GM21515 (cell line): ENCODE data around the gene PRF1.

Experiments
- ATAC-seq: cut with Tn5 transposase; IDR thresholded peaks from one replicate; pipeline ENCODE4 v1.9.1; 2021; ENCODE audit not compliant: unreplicated experiment

The PRF1 gene

DNA sequence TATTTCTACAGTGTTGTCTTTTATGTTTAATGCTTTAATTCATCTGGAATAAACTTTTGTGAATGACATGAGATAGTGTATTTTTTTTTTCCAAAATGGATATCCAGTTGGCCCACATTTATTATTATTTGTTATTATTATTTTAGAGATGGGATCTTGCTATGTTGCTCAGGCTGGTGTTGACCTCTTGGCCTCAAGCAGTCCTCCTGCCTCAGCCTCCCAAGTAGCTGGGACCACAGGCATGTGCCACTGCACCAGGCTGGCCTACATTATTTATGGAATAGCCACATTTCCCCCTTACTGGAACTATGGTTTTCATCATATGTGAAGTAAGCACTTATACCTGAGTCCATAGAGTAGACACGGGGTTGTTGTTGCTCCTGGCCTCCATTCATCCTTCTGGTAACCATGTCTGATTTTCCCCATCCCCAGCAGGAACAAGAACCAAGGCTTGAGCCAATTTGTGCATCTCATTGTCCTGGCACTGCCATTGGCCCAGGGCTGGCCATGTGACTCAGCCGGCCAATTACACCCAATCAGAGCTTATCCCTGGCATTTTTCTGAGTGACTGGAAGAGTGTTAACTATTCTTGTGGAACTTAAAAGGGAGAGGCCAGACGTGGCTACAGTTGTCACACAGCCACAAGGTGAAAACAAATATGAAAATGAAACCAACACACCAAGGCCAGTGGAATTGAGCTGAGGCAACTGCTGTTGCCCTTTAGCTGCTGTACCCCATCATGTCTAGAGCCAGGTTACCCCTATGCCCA lies 23.1 kb downstream of the PRF1 start:
- no peak for ATAC-seq

DNA sequence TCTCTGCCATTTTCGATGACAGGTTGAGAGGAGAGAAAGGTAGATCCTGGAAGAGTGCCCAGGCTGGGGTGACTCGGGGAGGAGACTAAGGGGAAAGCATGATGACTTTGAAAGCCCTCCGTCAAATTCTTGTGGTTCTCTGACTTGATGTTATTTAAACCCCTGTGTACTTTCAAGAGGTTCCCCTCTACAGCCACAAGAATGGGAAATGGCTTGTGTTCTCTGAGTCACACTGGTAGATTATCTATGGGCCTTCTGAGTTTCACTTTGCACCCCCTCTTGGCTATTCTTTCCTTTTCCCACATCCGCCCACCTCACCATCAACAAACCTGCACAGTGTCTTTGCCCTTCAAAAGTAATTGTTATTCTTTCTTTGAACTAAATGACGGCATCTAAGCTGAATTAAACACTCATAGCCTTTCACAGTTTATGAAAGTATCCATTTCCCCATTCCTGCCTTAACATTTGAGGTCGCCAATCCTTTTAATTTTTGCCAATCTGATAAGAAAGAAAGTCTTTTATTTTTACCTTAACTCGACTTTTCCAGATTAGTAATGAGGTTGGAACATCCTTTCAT lies 24.1 kb downstream of the PRF1 start:
- peak; percentile 61 for ATAC-seq

DNA sequence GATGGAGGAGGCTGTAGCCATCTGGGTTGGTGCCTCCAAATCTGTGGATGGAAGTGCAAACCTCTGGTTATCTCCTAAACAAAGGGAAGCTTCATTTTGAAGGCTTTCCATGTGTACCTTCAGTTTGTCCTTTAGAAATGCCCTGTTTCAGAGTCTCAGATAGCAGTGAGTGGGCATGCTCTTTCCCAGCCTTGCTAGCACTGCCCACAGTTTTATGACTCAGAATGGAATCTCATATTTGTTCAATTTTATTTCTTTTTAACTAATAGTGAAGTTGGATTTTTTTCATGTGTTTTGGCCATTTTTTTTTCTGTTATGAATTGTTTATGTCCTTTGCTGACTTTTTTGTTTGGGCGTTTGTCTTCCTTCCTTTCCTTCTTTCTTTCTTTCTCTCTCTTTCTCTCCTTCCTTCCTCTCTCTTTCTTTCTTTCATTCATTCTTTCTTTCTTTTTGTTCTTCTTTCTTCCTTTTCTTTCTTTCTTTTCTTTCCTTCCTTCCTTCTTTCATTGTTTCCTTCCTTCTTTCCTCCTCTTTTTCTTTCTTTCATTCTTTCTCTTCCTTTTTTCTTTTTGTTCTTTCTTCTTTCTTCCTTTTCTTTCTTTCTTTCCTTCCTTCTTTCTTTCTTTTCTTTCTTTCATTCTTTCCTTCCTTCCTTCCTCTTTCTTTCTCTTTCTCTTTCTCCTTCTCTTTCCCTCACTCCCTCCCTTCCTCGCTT lies 25.6 kb downstream of the PRF1 start:
- no peak for ATAC-seq

DNA sequence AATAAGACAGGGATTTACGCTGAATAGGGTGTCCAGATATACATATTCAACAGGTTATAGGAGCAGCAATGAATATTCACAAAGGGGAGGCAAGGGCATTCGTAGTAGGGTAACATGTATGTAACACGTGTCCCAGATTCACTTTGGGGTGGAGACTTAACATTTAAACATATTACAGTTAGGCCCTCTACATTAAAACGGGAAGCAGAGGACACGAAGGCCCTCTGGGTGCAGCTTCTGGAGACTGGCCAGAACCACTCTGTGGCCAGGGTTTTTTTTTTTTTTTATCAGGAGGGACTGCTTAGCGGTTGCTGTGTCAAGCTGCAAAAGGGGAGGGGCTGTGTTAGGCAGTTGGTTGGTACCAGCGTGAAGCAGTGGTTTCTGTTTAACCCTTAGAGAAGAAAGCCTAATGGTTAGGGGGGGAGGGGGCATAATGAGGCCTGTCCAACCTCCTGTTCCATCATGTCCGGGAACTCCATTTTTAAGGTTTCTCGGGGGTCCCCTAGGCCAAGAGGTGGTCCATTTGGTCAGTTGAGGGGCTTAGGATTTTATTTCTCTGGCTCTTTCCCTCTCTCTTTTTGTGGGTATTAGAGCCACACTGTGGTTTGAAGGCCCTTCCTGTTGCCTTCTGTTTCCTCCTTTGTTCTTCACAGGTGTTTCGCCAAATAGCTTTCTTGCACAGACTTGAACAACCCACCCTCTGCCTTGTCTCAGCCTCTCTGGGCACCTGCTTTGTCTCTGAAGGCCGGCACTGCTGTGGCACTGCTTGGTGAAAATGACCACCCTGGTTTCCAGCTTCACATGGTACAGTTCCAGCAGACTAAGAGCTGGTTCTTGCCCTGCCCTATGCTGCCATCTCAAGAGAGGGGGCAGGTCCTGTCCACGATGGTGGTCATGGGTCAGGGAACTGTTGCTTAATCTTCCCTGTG lies 26.4 kb downstream of the PRF1 start:
- peak; percentile 51 for ATAC-seq

DNA sequence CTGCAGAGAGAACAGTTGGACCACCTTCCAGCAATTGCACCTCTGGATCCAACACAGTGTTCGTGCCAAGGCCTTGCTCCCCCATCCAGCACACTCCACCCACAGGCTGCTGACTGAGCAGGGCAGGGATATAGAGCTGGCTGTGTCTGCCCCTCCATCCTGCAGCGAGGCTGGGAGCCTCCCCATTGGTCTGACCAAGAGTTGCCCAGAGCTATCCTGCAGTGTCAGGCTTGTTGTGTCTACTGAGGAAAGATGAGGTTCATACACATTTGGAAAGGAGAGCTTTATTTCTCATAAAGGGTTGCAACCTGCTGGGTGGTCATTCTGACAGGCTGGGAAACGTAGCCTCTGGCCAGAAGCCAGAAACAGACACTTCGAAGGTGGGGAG lies 27.1 kb downstream of the PRF1 start:
- no peak for ATAC-seq

DNA sequence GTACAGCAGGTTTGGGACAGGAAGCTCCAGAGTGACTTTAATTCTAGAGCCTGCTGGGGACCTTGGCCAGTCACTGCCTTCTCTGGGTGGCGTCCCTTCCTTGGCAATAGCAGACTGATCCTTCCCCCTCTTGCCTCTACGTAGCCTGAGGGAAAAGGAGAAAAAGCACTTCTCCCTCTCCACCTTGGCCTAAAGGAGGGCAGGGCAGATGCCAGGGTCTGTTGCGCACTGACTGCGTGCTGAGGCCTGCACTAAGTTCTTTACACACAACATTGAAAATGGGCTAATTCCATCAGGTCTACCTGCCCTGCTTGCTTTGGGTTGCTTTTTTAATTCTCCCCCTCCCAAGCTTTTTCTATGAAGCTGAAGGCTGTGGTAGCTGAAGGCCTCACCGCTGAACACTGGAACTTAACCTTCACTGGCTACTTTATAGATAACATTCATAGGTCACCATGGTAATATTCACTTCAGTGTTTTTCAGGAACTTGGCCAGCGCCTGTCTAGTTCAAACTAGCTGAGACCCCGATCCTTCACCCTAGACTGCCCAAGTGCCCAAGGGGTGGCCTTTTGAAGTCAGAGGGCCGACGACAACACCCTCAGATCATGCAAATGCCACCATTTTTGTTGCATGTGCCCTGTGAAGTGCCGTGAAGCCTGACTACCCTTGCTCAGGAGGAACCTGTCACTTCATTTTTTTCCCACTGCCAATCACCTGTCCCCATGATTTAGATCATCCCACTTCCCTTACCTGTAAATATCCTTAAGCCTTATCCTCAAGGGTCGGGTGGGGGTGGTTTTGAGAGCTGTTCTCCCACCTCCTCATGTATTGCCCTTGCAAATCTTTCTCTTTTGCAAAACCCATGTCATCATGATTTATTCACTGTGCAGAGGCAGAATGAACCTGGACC lies 28.7 kb downstream of the PRF1 start:
- ATAC-seq, result no peak

DNA sequence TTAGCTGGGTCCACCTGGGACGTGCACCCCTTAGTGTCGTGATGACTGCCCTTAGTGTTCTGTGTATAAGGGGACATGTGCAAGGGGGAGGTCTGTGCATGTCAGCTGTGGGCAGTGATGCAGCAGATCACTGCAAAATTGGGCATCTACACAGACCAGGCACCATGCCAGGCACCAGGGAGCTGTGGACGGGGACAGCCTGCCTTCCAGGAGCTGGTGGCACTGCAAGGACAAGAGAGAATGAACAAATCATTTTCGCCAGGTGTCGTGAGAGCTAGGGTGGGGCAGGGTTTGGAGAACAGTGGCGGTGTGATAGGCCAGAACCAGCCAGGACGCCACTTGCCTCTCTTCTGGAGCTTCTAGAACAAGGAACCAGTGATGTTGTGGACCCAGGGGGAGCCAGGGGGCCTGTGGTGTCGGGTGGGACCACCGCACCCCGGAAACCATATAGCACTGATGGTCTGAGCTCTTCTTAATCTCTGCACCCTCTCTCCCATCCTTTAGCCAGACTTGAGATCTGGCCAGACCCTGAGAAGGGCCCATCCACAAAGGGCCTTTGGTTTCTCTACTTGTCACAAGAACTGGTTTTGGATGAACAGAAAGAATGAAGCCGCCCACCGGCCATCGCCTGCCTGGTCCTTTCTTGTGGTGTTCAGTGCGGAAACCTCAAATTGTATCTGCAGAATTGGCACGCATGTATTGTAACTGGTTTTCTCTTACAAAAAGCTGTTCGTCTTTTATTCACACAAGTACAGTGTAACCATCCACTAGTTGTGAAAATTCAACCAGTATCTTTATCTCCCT lies 30.7 kb downstream of the PRF1 start:
- no peak for ATAC-seq

DNA sequence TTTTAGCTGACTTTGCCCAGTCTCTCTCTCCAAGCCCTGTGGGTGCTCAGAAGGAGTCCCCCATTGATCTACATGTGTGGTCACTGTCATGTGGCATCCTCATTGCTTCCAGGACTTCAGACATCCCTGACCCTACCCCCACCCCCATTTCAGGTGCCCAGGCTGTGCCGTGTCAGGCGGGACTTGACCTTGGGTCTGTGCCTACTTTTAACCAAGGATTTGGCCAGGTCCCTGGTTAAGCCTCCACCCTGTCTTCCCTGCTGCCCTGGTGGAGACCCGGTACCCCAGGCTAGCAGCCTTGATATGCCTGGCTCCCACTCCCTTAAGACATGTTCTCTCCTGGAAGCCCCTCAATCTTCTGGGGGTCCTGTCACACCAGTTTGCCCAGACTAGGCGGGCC lies 31.3 kb downstream of the PRF1 start:
- no peak for ATAC-seq

DNA sequence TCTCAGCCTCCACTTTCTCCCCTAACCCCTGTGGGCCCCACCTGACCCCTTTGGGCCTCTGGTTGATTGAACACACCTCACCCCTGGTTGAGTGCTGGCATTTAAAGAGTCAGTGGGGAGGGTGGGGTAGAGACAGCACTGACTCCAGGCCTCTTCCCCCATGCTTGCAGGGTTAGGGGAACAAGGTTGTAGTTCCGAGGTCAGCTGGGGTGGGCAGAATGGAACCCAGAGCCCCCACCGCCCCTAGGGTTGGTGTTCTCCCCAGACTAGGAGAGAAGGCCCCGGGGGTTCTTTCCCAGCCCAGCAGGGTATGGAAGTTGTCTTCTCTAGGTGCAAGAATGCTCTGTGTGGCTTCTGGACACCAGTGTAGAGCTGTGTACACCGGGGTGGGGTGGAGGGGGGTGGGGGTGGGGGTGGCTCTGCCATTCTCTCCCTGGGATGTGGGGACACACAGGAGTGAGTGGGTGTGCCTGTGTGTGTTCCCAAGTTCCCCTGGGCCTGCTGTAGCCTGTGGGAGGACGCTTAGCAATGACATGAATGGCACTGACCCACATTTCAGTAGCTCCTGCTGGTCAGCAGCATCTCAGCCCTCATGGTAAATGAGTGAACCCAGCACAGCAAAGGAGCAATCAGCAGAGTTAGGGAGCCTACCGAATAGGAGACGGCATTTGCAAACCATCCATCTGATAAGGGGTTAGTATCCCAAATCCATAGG lies 33.6 kb downstream of the PRF1 start:
- no peak for ATAC-seq

DNA sequence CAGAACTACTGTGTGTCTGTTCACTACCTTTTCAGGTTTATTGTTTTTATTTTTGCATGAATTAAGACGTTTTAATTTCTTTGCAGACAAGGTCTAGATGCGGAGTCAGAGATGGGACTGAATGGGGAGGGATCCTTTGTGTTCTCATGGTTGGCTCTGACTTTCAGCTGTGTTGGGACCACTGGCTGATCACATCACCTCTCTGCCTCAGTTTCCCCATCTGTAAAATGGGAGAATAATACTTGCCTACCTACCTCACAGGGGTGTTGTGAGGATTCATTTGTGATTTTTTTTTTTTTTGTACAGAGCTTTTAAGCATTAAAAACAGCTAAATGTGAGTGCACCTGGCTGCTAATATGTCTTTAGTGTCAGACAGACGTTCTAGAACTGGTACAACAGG lies 34.4 kb downstream of the PRF1 start:
- ATAC-seq, result no peak

DNA sequence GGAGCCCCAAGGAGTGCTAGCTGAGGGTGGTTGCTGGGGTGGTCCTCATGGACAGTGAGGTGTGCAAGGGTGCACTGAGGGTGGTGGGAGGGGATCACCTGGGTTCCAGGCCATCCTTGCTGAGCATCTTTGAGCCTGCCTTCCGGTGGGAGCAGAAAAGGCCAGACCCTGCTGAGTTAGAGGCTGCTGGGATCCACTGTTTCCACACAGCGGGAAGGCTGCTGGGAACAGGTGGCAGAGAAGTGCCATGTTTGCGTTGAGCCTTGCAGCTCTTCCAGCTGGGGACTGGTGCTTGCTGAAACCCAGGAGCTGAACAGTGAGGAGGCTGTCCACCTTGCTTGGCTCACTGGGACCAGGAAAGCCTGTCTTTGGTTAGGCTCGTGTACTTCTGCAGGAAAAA lies 34.9 kb downstream of the PRF1 start:
- ATAC-seq, result no peak

DNA sequence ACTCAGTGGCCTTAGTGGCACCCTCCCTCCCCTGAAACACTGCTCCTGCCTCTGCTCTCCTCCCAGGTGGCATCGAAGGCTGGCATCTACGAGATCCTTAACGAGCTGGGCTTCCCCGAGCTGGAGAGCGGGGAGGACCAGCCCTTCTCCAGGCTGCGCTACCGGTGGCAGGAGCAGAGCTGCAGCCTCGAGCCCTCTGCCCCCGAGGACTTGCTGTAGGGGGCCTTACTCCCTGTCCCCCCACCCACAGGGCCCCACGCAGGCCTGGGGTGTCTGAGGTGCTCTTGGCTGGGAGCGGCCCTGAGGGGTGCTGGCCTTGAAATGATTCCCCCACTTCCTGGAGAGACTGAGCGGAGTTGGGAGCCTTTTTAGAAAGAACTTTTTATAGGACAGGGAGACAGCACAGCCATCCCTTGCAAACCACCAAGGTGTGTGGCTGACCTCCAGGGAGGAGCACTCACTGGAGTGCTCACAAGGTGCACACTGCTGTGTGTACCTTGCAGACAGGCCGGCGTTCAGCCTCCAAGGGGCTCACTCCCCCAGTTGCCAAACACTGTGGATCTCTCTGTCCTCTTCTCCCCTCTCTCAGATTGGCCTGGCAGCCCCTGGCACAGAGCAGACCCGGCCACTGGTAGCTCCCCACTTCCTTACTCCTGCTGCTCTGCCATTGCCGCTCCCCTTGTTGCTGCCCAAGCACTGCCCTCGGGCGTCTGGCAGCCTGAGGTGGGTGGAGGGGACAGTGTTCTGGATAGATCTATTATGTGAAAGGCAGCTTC lies 35.8 kb downstream of the PRF1 start:
- no peak for ATAC-seq

DNA sequence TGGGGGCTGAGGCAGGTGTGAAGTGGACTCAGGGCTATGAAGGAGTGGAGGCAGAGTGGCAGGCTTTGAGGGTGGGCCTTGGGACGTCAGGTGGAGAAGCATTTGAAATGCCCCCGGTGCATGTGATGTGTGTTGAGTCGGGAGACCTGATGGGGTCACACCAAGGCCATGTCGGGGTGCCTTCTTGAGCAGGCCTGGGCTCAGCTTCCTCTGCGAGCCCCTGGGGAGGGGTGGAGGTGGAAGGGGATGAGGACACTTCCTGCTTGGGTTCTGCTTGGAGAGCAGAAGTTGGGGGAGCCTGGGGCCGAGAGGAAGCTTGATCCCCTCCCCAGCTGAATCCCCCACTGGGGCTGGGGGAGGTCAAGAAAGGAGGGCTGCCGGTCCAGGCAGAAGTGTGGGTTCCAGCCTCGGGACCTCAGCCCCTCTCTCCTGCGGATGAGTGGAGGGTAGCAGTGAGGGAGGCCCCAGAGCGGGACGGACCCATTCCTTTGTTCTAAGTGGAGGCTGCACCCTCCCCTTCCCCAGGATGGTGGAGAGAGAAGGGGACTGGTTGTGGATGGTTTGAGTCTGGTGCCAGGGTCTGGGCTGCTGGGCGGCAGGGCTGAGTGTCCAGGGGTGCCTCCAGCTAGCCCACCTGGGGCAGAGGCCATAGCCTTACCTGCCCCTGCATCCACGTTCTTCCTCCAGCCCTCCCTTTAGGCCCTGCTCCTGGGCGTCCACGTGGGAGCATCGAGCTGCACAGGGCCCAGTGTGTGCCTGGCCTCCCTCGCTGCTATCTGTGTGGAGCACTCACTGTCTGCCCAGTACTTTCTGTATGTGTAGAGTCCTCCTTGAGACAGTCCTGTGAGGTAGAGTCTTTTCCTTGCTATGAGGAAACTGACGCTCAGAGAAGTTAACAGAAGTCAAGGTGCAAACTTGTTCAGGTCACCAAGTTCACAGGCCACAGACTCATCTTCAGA lies 36.7 kb downstream of the PRF1 start:
- no peak for ATAC-seq

DNA sequence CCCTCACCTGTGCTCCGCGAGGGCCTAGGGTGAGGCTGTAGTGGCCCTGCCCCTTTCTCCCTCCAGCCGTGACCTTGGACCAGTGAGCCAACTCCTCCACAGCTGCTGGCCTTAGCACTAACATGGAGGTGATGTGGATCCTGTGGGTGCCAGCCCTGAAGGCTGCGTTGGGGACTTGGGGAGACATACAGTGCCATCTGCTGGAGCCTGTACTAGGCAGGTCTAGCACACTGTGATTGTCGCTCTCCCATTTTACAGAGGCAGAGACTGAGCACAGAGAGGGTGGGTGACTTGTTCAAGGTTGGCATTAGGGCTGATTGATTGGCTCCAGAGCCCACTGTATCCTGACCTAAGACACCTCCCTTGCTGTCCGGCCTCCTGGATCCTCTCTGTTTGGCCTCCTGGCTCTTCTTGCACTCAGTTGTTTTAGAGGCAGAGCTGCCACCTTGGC lies 37.6 kb downstream of the PRF1 start:
- ATAC-seq, result no peak

DNA sequence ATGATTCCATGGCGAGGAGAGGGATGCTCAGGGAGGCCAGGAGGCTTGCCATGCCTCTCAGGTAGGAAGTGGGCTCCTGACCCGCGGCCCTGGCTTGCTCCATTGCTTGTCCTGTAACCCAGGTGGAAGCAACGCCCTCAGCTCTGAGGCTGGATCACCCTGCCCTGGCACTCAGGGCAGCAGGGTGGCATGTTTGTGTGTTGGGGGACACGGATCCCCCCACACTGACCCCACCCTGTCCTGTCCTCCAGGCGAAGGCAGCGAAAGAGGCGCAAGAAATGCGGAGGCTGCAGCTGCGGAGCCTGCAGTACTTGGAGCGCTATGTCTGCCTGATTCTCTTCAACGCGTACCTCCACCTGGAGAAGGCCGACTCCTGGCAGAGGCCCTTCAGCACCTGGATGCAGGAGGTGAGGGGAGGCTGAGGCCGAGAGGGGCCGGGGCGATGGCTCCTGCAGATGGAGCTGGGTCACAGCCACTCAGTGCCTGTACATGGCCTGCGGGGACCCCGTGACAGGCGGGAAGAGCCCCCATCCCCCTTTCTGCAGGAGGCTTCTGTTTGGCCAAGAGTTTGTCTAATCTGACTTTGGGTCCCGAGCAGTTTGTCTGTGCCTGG lies 38.3 kb downstream of the PRF1 start:
- ATAC-seq, result no peak

DNA sequence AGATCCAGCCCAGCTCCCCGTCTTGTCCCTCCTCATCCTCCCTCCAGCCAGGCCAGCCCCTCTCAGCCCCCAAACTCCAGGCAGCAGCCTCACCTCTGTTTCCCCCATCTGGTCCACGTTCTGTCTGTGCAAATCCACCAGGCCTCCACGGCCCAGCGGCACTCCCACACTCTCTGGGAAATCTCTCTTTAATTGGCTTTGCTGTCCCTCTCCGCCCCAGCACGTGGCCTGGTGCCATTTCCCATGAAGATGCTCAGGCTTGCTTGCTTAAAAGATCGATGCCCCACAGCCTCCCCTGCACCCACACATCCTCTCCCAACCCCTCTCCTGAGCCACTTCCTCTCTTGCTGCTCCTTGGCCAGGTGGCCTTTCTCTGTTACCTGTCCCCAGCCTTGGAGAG lies 39.3 kb downstream of the PRF1 start:
- no peak for ATAC-seq
